ENCODE data around the gene NIT1.

DNA sequence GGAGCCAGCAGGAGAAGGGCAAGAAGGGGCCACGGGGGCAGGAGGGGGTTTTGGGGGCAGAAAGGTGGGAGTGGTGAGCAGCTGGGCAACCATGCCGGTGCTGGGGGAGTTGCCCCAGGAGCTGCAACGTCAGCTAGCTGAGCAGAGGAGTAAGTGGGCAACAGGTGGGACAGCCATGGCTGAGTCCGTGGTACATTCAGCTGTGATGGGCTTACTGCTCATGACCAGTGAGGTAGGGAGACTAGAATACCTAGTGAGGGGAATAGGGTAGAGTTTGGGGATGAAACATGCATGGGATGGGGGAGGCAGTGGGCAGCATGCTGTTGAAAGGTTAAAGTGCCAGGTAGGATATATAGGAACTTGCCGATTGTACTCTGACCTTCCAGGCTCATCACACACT is 43.7 kb downstream of the NIT1 start:
- TF ChIP-seq EZH2 (IDR thresholded peaks at IDR 0.05; ENCODE audit: low read depth, low read length, severe bottlenecking) (no peak), HDAC2 (IDR thresholded peaks at IDR 0.05; ENCODE audit: borderline replicate concordance in 1 of 2, low read depth in 2 of 2, low read length in 2 of 2) (no peak), POLR2A (IDR thresholded peaks at IDR 0.05; ENCODE audit: control extremely low read depth in 1 of 2, low read depth in 2 of 2, low read length in 2 of 2) (no peak), EP300 (IDR thresholded peaks at IDR 0.05; ENCODE audit: borderline replicate concordance in 1 of 2, low read depth in 2 of 2, low read length in 2 of 2) (no peak), TAF7 (optimal IDR thresholded peaks at IDR 0.05; ENCODE audit: borderline replicate concordance, low read depth, low read length) (no peak), ZNF274 (IDR thresholded peaks at IDR 0.05; ENCODE audit: borderline replicate concordance, extremely low read depth, low read length) (no peak), PHF8 (conservative IDR thresholded peaks at IDR 0.05; ENCODE audit: low read depth, low read length) (no peak), CEBPB (IDR thresholded peaks at IDR 0.05; ENCODE audit: low read depth, low read length) (no peak), CREB1 (IDR thresholded peaks at IDR 0.05) (no peak)
- TF ChIP-seq, protein P1, sequence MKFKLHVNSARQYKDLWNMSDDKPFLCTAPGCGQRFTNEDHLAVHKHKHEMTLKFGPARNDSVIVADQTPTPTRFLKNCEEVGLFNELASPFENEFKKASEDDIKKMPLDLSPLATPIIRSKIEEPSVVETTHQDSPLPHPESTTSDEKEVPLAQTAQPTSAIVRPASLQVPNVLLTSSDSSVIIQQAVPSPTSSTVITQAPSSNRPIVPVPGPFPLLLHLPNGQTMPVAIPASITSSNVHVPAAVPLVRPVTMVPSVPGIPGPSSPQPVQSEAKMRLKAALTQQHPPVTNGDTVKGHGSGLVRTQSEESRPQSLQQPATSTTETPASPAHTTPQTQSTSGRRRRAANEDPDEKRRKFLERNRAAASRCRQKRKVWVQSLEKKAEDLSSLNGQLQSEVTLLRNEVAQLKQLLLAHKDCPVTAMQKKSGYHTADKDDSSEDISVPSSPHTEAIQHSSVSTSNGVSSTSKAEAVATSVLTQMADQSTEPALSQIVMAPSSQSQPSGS (IDR thresholded peaks at IDR 0.05; ENCODE audit: low read length), result no peak
- TF ChIP-seq, protein P2, sequence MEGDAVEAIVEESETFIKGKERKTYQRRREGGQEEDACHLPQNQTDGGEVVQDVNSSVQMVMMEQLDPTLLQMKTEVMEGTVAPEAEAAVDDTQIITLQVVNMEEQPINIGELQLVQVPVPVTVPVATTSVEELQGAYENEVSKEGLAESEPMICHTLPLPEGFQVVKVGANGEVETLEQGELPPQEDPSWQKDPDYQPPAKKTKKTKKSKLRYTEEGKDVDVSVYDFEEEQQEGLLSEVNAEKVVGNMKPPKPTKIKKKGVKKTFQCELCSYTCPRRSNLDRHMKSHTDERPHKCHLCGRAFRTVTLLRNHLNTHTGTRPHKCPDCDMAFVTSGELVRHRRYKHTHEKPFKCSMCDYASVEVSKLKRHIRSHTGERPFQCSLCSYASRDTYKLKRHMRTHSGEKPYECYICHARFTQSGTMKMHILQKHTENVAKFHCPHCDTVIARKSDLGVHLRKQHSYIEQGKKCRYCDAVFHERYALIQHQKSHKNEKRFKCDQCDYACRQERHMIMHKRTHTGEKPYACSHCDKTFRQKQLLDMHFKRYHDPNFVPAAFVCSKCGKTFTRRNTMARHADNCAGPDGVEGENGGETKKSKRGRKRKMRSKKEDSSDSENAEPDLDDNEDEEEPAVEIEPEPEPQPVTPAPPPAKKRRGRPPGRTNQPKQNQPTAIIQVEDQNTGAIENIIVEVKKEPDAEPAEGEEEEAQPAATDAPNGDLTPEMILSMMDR (IDR thresholded peaks at IDR 0.05; ENCODE audit: control extremely low read depth in 1 of 3, insufficient read depth in 1 of 3, low read depth in 1 of 3, low read length in 3 of 3), result no peak

Data from H1 (cell line).